ENCODE results near the gene RNH1.

RNH1 gene

DNA sequence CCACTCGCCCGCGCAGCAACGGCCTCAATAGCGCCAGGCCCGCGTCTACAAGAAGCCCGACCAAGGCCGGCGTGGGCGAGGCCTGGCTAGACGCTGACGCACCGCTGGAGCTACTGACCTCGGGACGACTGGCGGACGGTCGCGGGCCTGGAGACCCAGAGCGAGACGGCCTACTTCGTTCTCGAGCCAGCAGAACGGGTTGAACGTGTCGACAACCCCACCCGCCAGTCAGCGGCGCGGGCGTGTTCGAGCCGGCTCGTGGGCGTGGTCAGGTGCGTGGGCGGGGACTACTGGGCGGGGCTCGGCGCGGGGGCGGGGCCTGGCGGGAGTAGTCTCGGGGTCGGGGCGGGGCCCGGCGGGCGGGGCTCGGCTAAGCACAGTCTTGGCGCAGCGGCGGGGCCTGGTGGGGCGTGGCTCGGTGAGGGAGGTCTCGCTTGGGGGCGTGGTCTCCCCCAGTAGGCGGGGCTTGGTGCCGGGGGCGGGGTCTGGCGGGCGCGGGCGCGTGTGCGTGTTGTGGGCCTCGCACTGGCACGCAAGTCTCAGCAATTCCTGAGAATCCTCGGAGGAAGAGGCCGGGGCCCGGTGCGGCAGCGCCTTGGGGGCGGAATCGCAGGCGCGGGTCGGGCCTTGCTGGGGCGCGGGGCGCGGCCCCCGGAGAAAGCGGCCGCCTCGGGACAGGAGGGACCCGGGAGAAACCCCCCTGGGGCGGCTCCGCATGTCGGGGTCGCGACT is at the start of gene RNH1:
Gene RNH1, minus strand, starts transcription at position 248 of the 732 bp plus-strand sequence. CDS start 5,080 bp downstream, outside the sequence.
- DNase-seq: peak; percentile 97

DNA sequence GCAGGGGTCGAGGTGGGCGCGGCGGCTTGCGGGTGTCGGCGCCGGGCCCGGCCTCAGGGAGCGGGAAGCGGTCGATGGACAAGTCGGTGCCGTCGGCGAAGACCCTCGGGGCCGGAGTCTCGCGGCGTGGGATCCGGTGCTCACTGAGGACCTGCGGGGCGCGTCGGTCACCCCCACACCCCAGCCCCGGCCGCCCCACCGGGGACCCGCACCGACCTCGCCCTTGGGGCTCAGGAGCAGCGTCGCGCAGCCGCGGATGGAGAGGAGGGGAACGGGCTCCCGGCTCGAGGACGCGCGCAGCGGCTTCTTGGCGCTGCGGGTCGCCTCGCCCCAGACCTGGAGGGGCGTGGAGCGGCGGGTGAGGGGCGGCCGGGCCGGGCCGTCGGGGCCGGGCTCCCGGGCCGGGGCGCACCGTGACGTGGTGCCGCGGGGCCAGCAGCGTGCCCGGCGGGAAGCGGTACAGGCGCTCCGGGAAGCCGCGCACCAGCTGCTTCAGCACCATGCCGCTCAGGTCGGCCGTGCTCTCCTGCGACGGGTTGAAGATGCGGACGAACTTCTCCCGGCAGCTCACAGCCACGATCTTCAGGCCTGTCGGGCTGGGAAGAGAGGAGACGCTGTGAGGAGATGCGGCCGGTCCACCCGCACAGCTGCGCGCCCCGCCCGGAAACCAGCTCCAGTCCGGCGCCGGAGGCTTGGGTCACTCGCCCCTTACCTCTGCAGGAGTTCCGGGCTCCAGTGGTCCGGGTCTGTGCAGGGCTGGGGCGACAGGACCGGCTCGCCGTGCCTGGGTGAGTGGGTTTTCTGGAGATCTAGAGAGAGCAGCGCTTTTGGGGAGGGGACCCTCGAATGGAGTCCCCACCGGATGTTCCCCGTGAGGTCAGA is 49.0 kb upstream of the RNH1 start:
- peak; percentile 48 for DNase-seq

DNA sequence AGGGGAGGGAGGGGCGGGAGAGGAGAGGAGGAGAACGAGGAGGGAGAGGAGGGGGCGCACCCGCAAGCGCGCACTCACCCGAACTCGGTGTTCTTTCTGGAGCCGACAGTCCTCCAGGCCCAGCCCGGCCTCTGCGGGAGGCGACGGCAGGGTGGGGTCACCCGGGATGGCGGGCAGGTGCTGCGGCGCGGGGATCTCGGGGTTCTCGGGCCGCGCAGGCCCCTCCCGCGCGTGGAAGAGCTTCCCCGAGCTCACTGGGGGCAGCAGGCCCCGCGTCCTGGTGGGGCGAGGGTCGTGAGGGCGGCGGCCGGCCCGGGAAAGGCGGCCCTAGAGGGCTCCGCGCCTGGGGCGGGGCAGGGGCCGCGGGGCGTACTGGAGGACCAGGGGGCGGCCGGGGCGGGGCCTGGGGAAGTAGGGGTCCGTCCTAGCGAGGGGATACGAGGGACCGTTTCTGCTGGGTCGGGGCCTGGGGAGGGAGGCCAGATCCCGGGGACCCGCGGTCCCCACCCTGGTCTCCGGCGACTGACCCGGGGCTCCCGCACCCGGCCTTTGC is 48.3 kb upstream of the RNH1 start:
- DNase-seq: no peak

DNA sequence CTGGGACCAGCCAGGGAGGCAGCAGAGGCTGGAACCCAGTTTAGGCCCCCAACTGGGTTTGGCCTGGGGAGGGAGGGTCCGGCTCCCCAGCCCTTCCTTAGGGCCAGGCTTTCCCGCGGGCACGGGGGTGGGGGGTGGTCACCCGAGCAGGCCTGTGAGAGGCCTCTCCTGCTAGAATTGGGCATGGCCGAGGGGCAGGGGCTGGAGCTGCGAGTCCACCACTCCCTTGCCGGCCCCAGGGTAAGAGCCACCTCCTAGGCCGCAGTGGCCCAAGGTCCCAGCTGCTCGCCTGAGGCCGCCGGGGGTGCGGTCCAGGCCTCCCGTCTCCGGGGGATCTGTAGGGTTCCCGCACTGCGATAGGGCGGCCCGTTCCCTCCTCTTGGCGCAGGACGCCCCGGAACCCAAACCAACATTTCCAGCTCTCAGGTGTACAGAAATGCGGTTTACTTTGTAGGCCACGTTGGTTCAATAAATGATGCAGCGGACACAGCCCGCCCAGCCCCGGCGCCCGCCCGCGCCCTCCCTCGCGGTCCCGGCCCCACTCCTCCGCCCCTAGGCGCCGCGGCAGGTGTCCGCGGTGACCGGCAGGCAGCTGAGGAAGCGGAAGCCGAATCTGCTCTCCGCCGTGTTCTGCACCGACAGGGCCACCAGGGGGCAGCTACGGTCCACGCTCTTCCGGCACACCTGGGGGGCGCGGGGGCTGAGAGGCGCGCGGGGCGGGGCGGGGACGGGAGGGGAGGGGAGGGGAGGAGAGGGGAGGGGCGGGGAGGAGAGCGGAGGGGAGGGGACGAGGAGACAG is 47.6 kb upstream of the RNH1 start:
- peak; percentile 89 for DNase-seq

DNA sequence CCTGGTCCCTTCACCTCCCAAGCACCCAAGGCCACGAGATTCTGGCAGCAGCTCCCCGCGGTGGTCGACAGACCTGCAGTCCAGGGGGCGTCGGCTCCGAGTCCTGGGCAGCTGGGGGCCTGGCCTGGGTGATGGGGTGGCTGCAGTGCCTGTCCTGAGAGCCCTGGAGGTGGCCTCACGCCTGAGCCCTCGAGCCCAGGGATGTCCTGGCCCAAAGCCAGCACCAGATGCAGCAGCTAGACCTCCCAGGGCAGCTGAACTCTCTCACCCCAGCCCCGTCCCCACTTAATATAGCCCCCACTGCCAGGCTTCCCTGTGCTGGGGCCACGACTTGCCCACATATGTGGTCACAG is 46.9 kb upstream of the RNH1 start:
- DNase-seq: no peak

DNA sequence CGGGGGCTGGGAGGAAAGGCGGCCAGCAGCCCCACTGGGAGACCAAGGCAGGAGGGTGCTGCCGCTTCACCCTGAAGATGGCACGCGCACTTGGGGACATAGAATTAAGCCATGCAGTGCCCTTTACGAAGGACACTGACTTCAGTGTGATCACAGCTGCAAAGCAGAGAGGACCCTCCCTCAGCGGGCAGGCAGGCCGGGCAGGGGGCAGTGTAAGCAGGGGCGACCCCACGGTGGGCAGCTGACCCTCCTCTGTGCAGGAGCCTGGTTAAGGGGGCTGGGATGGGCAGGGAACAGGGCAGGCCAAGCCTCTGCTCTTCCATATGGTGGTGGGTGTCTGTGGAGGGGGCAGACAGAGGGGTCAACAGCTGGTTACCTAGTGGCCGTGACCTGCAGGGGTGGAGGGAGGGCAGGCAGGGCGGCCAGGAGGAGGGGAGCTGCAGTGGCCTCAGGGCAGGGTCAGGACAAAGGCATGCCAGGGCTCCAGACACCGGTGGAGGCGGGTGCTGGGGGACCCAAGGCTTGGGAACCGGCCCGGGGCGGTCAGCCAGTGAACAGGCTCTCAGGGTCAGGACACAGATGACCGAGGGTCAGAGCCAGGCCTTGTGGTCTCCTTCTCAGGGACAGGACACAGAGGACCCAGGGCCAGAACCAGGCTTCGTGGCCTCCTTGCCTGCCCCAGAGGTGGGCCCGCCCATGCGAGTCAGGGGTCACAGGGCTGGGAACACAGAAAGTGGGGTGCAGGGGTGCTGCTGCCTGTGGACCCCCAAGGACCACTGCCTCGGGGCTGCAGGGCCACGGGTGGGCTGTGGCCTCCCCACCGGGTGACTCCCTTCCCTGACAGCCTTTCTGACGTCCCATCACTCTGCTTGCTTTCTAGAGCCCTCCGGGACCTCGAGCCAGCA is 46.3 kb upstream of the RNH1 start:
- DNase-seq: no peak

DNA sequence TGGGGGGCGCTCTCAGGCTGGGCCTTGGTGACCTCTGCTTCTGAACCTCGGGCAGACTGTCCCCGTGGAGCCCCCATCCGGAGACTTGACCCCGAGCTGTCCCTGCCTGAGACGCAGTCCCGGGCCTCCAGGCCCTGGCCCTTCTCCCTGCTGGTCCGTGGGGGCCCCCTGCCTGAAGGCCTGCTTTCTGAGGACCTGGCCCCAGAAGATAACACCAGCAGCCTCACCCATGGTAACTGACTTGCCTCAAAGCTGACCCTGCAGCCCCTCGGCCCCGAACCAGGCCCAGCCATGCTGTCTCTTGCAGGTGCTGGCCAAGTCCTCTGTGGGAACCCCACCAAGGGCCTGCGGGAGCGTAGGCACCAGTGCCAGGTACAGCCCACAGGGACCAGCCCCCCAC is 44.6 kb upstream of the RNH1 start:
- DNase-seq: no peak

DNA sequence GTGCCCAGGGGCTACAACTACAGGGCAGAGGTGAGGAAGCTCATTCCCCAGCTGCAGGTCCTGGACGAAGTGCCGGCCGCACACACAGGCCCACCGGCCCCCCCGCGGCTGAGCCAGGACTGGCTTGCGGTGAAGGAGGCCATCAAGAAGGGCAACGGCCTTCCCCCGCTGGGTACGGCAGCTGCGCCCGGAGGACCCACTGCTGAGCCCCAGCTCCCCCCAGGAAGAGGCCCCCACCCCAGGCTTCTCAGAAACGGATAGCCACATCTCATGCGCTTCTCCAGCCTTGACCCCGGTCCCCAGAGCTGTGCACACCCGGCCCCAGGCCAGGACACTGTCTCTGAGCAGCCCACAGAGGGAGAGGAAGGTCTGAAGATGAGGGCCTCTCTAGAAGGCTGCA is 44.1 kb upstream of the RNH1 start:
- DNase-seq: no peak

DNA sequence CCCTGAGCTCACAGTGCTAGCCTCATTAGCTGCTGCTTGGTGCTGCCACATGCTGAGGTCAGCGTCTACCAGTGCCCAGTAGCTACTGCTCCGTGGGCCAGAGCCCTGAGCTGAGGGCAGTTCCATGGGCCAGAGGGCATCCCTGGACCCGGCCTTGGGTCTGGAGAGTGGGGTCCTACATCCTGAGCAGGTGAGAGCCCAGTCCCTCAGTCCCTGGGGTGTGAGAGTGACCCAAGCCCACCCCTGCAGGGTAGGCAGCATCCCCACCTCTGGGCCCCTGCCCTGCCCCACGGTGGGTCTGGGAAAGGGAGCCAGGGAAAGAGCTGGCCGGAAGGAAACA is 43.7 kb upstream of the RNH1 start:
- DNase-seq: no peak

DNA sequence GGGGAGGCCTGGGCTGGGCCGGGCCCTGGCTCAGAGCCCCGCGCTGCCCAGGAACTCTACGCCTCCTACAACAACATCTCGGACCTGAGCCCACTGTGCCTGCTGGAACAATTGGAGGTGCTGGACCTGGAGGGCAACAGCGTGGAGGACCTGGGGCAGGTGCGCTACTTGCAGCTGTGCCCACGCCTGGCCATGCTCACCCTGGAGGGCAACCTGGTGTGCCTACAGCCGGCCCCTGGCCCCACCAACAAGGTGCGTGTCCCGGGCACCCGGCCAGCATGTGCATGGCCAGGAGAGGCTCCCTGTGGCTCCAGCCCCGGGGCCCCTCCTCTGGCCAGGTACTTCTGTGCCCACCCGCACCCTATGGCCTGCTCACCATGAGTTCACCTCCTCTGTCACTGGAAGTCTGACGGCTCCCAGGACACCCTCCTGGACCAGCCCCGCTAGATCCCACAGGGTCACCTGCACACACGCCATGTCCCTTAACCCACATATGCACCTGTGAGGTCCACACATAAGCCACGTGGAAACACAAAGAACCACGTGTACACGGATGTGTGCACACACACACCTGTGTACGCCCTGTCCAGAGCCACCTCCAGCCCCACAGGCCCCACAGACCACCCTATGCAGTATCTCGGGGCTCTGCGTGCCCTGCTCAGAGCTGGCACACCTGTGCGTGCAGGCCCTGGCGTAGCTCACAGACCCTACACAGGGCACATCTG is 43.1 kb upstream of the RNH1 start:
- DNase-seq: no peak

DNA sequence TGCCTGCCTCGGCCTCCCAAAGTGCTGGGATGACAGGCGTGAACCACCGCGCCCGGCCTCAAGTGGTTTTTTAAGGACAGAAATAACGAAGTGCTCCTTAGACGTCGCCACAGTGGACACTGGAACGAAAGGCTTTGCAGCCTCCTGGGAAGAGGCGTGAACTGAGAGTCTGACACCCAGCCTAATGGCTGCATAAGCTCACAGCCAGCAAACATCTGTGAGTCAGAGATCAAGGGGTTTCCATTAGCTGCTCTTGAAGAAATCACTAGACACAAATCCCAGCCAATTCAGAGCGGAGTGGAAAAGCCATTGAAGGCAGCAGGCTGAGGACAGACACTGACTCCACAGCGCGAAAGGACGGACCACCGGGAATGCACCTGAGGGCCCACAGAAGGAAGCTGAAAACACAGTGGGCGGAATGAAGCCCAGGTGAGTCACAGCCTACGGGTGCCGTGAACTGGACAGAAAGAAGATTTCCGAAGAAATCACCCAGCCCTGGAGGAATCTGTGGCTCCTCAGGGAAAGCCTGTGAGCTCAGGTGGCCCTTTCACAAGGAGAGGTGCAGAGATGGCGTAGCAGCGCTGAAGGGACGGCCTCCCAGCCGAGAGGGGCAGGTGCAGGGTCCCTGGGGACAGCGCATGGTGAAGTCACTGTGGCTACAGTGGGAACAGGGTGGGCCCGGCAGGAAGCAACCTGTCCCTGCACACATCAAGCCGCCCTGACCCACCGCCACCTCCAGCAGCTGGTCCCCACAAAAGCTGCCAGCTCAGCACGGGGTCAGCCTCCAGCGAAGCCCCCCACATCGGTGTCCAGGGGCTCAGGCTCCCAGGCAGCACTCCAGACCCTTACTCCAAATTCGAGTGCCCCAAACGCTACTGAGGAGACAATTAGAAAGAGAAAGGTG is 41.9 kb upstream of the RNH1 start:
- DNase-seq: peak; percentile 12

DNA sequence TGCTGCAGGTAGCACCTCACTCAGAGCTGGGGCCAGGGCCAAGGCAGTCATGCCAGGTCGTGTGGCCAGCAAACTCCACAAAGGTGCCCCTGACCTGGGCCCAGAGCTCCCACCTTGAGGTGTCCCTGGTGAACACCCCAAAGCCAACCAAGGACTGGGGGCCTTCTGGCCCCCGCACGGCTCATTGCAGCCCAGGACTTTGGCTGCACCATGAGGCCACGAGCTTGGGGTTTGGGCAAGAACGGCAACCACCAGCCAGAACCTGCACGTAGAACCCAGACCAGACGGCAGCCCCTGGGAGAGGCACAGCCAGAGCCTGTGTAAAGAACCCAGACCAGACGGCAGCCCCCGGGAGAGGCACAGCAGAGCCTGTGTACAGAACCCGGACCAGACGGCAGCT is 38.1 kb upstream of the RNH1 start:
- no peak for DNase-seq

DNA sequence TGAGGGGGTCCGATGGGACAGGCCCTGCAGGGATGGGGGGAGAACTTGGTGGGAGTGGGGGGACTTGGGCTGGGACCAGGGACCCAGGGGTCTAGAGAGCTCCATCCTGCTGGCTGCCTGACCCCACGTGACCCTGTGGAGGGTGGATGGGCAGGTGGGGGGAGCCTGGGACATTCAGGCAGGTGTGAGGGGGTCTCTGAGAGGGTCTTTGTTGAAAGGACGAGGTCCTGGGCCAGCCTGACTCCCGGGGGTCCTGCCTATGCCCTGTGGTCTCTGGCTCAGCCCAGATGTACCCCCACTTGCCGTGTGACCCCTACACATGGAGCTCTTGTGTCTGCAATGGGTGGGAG is 37.8 kb upstream of the RNH1 start:
- no peak for DNase-seq

DNA sequence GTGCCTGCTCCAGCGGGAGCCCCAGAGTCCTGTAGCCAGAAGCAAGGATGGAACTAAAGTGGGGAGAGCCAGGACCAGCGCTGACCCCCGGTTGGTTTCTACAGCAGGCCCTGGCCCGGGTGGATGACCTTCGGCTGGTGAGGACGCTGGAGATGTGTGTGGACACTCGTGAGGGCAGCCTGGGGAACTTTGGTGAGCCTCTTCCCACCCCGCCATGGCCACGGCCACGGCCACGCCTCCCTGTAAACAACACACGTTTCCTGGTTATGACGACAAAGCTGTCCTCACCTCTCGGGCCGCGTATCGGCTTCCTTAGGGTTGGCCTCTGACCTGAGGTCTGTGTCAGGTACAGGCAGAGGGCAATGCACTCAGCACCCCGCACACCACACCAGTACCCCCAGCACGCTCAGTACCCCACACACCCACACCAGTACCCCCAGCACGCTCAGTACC is 34.4 kb upstream of the RNH1 start:
- no peak for DNase-seq

DNA sequence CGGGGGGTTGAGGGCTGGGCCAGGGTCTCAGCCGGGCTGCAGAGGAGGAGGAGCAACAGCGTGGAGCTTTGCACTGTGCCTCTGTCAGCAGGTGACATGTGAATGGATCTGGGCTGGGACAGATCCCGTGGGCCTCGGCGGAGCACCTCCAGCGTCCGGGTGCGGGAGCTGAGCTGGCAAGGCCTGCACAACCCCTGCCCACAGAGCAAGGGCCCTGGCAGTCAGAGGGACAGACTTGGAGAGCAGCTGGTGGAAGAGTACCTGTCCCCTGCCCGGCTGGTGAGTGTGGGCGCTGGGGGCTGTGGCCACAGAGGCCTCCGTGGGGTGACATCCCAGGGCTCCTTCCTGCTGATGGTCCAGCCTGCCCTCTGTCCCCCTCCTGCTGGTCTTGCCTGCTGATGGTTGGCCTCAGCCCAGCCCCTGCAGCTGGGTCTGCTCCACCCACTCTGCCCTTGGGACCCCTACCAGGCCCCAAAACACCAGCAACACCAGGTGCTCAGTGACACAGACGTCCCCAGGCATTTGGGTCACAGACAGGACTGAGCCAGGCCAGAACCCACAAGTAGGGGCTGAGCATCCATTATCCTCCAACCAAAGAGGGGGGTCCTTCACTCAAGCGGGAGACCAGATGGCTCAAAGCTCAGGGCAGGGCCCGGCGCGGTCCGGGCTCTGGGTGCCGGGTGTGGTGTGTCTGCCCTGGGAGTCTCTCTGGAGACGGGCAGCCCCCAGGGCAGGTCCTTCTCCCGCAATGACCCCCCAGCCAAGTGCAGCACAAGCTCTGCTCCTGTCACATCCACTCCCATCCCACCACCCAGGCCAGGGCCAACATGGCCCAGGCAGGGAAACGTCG is 33.8 kb upstream of the RNH1 start:
- peak; percentile 13 for DNase-seq

DNA sequence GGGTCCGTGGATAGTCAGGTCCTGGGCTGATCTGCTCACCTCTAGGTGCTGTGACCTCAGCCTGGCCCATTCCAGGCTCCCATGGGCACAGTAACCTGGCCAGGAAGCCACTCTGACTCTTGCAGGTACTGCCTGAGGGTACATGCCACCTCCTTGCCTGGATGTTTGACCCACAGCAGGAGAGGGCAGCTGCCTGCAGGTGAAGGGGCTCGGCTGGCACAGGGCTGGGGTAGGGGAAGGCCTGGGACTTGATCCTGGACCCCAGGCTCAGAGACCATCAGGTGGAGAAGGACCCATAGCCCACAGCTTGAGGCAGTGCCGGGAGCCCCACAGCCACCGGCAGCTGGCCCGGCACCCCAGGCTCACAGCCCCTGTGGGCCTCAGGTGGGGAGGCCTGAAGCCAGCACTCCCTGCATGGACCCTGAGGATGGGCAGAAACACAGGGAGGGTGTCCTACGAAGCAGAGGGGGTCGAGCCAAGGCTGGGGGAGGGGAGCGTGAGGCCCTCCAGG is 33.0 kb upstream of the RNH1 start:
- no peak for DNase-seq

DNA sequence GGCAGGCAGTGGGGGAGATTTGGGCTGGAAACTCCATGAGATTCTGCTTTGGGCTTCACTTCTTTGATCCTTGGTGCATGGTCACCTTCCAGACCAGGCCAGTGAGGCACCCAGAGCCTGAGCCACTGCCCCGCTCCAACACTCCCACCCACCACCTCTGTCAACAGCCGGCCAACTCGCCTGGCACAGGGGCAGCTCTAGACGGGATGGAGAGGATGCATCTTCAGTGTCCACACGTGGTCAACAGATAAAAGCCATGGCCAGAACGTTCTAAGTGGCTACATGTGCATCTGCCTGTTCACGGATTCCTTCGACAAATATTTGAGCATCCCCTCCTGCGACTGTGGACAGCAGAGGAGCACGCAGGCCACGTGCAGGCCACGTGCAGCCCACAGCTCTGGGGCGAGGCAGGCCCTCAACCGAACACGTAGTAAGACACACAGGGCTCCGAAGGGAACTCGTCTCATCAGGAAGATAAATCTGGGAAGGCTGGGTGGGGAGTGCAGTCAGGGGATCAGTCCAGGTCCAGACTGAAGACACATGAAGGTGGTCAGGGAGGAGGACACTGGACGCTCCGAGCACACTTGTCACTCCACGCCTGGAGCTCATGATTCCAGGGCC is 31.5 kb upstream of the RNH1 start:
- no peak for DNase-seq

DNA sequence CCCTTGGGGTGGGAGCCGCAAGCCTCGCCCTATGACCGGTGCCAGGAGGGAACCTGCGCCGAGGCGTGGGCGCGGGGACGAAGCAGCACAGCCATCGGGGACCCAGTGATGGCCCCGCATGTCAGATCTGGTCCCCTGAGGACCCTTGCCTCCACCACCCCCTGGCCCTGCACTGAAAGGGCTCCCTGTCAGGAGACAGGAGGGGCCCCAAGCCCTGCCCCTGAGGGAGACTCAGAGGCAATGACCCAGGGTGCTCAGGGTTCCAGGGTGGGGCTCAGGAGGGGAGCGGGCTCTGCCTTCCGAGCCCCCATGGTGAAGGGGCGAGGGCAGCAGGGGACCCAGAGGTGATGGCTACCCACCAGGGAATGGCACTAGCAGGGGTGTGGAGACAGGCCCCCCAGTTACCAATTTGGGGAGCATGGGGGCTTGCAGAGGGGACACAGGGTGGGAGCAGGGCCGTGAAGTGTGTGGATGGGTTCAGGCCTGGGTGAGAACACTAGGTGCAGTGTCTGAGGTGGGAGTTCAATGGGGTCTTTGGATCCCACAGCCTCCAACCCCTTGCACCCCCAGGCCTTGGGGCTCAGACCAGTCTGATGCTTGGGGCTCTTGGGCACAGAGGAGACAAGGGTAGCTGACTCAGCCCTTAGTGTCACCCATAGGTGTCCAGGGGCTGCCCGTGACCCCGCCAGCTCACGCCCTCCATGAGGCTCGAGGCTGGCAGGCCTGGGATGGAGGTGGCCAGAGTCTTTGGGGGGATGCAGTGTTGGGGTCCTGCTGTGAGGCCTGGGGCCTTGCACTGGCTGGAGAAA is 30.8 kb upstream of the RNH1 start:
- DNase-seq: no peak

Measured in eye (tissue), 1 donor.